Activated effector memory CD4-positive, alpha-beta T cell treated with anti-CD3 and anti-CD28 coated beads, Interleukin-2, amount 50 U/mL, for 16 hours (primary cell): ENCODE results near the gene ANXA8.
"Not testable (repeated sequence)": the region's sequence is repeated elsewhere in the genome, so short reads cannot be mapped to it uniquely, and the experiment has no call there.

Experiments
- DNase-seq: peaks from one replicate; pipeline ENCODE4 v3.0.0-alpha.2; 2020

The ANXA8 gene, protein sequence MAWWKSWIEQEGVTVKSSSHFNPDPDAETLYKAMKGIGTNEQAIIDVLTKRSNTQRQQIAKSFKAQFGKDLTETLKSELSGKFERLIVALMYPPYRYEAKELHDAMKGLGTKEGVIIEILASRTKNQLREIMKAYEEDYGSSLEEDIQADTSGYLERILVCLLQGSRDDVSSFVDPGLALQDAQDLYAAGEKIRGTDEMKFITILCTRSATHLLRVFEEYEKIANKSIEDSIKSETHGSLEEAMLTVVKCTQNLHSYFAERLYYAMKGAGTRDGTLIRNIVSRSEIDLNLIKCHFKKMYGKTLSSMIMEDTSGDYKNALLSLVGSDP

DNA sequence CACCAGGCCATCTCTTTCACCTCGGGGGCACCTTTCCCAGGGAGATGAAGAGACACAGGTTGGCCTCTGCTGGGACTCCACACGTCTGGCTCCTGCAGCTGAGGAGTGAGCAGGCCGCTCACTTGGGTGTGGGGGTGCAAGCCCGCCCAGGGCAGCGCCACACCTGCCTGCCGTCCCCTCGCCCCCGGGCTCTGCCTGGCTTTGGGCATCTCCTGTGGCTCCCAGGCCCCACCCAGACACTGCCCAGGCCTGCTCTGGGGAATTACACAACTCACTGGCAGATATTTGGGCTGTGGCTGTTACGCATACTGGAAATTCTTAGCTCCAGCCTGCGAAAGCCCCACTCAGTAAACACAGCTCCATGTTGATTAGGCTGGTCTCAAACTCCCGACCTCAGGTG, at the start of gene ANXA8:
Gene ANXA8 (minus strand): TSS at position 193 of the 400 bp plus-strand sequence. CDS start 182 bp downstream, at position 11.
- not testable (repeated sequence) for DNase-seq

DNA sequence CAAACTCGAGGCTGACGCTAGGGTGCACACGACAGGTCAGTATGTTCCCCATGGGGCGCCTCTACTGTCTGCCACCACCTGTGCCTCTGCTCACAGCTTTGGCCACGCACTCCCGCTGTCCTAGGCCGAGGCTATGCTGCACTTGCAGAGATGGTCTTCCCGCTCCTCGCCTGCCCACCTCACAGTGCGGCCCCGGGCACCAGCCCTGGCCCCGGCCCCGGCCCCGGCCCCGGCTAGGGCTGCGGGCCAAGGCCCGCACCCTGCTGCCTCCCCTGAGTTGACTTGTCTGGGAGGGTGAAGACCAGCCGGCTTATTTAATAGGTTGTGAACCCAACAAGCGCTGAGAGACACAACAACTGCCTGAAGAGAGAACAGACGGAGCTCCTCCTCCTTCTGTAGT, 39.6 kb upstream of the ANXA8 start, which contains the start of gene AGAP9:
Gene AGAP9 (minus strand): TSS at position 164 of the 400 bp plus-strand sequence. CDS start 112 bp downstream, at position 52.
- DNase-seq = not testable (repeated sequence)

DNA sequence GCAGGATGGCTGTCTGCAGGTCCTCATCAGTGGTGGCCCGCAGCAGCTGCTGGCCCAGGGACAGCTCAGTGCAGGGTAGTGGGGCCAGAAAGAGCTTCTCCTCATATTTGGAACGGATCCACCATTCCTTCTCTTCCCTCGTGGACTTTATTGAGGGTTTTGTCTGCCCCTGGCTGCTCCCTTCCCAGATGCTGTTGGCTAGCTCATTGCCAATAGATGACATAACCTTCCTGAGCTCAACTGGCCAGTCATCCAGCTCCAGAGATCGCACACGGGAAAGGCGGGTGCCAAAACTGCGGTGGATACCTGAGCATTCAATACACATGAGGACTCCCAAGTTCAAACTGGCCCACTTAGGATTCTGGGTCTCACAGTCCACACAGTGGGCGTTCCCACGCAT, 18.4 kb upstream of the ANXA8 start:
- not testable (repeated sequence) for DNase-seq

DNA sequence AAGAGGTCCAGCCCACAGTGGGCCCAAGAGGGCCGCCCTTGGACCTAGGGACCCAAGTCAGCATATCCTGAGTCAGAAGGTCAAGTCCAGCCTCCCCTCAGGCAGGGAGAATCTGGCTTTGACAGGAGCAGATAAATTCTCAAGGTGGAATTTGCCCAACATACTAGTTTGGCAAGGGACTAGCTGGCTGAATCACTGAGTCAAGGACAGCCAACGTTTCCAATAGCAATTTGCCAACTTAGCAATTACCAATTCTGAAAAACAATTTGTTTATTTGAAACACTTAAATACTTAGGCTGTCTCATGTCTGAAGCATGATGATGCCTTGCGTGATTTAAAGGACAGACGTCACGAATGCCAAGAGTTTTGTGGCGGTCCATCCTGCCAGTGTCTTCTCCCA, 10.3 kb upstream of the ANXA8 start:
- not testable (repeated sequence) for DNase-seq

DNA sequence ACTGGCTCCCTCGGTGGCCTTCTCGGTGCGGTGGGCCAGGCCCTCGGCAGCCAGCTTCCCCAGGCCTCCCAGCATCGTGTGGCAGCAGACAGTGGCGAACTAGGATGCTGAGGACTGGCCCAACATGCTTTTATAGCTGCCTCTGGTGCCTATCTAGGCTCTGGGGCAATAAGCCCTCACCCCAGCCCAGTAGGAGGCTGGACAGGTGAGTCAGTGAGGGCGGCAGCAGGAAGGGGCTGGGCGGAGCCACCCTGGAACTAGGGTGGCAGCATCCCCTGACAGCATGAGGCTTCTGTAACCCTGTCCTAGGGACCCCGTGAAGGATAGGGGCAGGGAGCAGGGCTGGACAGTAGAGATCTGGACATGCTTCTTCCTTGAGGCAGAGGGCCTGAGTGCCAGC, 7.7 kb upstream of the ANXA8 start, which contains the start of gene FAM25G:
Gene FAM25G (minus strand): TSS at position 101 of the 400 bp plus-strand sequence. CDS start 26 bp downstream, at position 75.
- not testable (repeated sequence) for DNase-seq

DNA sequence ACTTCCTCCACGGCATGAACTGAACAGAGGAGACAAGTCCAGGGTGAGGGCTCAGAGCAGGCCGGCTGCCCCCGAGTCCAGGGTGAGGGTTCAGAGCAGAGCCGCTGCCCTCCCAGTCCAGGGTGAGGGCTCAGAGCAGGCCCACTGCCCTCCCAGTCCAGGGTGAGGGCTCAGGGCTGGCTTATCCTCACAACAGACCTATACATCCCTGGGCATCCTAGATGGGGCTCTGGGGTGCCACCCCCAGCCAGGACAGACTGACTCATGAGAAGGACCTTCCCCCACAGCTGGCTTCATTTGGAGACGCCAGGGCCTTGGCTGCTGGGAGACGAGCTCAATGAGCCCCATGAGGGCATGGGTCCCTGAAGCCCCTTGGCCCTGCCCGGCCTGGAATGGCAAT, 5.7 kb upstream of the ANXA8 start:
- DNase-seq = not testable (repeated sequence)

DNA sequence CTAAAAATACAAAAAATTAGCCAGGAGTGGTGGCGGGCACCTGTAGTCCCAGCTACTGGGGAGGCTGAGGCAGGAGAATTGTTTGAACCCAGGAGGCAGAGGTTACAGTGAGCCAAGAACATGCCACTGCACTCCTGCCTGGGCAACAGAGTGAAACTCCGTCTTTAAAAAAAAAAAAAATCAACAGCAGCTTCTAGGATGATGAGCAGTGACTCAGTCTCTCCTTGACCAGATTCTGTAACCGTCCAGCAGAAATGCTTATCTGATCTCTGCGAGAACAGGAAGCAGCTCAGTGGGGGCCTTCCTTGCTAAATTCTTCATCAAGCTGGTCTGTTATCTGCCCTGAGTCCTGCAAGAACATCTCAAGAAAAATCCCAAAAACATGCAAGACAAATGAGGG, 2.0 kb upstream of the ANXA8 start:
- DNase-seq = not testable (repeated sequence)

DNA sequence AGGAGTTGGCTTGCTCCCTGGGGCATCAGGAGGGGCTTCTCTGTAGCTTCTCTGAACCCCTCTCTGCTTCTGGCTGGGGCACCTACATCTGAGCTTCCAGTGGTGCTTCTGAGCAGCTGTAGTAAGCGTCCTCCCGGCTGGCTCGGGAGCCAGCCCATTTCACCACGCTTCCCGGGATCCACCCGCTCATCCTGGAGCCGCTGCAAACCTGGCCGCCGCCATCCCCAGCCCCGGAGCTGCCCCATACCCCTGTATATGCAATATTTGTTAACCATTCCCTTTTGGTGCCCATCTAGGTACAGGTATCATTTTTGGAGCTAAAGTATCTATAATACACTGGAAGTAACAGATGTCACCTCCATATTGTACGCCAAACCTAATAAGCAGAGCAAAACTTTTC, 871 bp upstream of the ANXA8 start:
- DNase-seq = not testable (repeated sequence)

DNA sequence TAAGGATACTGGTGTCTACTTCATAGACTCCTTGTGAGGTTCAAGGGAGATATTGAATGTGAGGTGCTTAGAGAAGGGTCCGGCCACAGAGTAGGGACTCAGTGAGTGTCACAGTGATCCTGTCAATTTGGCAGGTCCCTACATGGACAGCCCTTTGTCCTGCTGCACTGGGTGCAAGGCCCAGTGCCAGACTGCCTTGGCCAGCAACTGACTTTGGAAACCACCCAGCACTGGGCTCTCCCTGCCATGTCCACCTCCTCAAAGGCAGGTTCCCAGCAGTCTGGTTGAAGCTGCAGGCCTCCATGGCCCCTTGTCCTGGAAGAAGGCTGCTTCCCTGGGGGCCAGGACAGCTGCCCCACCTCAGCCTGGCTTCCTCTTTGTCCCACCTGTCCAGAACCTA, 1.5 kb downstream of the ANXA8 start:
- not testable (repeated sequence) for DNase-seq

DNA sequence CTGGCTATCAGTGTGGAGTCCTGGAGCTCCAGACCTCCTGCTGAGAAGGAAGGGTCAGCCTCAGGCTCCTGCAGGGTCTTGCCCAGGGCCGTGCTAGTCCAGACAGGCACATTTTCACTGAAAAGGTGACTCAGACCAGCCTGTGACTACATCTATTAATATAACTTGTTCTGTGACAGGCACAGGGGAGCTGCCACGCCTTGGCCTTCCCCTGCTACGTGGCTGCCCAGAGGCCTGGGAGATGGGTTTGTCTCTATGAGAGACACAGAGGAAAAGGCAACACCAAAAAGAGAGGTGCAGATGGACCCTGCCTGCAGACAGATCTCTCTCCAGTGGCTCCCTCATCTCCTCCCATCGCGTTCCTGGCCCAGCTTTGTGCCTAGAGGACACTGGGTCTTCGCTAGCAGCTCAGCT, 2.1 kb downstream of the ANXA8 start:
- not testable (repeated sequence) for DNase-seq

DNA sequence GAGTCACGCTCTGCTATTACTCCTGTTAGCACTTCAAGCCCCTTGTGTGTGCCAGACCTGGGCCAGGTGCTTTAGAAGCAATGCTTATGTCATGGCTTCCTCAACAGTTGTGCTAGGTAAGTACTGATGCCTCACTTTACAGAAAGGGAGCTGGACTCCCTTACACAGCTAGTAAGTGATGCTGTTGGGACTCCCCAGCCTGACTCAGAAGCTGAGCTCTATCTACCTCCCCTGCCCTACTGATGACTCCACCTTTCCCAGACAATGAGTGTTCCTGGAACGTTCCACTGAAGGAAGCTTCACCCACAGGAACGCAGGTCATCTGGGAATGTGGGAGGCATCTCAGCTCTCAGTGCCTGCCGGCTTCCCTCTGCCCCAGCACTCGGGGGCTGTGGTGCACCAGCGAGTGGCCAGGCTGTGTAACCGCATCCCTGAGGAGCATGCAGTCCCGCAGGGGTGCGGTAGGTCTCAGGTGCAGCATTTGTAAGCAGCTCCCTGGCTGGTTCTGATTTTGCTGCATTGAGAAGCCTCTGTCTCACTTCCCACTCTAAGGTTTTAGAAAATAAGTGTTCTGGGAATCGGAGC, 2.6 kb downstream of the ANXA8 start:
- not testable (repeated sequence) for DNase-seq

DNA sequence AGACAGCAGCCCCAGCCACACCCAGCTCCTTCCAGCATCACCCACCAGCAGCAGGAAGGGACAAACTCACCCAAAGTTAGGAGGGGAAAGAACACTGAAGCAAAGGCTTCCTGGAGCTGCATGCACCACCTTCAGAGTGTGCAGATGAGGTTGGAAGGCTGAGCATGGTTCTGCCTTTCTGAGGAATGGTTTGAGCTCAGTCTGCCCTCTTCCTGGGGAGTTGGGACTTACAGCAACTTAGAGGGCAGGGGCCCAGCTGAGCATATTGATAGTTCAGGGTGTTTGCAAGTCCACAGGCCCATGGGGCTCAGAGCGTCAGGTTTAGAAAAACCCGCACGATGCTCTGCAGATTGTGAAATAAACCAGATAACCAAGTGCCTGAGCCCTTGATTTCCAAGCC, 3.8 kb downstream of the ANXA8 start:
- not testable (repeated sequence) for DNase-seq

DNA sequence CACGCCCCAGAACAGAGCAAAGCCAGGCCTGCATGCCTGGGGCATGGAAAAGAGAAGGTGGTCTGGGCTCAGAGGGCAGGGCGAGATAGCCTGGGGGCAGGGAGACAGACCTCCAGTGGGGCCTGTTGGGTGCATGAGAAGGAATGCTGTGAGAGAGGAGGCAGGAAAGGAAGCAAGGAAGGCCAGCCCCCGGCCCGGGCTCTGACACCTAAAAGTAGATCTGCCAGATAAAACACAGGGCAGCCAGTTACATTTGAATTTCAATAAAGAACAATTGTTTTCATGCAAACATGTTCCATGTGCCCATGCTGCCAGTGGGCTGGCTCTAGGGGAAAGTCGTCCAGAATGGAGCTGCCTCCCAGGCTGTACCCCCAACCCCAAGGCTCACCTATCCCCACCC, 5.8 kb downstream of the ANXA8 start:
- not testable (repeated sequence) for DNase-seq

DNA sequence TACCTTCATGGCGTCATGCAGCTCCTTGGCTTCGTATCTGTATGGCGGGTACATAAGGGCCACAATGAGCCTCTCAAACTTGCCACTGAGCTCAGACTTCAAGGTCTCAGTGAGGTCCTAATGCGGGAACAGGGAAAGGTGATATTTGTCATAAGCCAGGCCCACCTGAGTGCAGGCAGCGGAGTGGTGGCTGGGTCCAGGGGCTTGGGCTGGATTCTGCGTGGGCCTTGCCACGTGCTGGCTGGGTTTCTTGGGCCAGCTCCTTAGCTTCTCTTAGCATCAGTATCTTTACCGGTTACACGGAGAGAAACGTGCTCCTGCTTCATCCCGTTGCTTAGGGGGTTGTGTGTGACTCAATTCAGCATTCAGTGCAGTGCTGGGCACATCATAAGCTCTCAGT, 6.8 kb downstream of the ANXA8 start:
- not testable (repeated sequence) for DNase-seq

DNA sequence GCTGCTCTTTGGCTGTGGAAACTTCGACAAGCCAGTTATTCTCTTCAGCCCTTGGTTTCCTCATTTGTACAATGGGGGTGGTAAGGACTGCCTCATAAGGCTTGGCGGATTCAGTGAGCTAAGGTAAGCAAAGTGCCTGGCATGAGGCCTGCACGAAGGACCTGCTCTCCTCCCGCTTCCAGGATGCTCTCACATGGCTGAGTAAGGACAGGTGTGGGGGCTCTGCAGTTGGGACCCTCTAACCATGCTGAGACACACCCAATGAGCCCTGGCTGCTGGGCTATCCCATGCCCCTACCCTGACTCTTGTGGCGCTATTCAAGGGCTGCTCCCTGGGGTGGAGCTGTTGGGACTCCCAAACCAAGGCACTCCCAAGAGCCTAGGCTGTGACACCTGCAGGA, 8.8 kb downstream of the ANXA8 start:
- DNase-seq = peak; percentile 58

DNA sequence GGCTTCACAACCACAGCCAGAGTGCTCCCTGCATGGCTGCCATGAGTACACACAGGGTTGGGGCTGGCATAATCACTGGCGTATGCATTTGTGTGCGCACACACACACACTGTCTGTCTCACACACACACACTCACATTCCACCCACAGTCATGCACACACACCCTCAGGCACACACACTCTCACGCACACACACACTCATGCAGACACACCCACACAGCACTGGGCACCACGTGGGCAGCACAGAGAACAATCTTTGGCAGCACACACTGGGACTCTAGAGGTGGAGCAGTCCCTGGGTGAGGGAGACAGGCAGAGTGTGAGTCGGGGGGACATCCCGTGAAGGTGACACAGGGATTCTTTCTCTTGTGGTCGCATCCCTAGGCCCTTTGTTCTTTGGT, 10.4 kb downstream of the ANXA8 start:
- not testable (repeated sequence) for DNase-seq

DNA sequence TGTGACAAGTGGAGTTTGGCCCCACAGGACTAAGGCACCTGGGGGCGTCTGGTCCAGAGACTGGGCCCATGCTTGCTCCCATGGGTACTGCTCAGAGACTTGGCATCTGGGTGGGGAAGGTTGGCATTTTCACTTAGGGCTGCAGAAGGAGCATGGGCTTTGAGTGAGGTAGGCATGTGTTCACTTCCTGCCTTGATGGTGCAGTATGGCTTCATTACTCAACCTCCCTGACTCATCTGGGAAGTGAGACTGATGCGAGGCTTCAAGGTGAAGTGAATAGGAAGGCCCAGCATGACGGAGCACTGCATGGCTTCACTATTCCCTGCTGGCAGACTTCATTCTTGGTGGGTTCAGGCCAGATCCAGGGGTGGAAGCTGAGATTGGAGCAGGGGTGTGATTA, 11.3 kb downstream of the ANXA8 start:
- DNase-seq = not testable (repeated sequence)

DNA sequence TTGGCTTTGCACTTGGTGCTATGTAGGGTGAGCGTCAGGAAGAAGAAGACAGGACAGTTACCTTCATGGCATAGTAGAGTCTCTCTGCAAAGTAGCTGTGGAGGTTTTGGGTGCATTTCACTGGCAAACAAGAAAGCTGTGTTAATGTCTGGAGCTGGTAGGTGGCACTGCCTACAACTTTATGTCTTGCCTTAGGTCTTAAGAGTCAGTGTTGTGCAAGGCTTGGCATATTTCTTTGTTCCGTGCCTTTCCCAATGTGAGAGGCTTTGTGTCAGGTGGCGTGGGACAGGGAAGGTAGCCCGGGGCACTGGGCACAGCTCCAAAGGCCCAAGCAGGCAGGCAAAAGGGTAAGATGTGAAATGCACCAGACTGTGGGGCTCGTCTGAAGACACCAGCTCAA, 11.8 kb downstream of the ANXA8 start:
- DNase-seq = not testable (repeated sequence)

DNA sequence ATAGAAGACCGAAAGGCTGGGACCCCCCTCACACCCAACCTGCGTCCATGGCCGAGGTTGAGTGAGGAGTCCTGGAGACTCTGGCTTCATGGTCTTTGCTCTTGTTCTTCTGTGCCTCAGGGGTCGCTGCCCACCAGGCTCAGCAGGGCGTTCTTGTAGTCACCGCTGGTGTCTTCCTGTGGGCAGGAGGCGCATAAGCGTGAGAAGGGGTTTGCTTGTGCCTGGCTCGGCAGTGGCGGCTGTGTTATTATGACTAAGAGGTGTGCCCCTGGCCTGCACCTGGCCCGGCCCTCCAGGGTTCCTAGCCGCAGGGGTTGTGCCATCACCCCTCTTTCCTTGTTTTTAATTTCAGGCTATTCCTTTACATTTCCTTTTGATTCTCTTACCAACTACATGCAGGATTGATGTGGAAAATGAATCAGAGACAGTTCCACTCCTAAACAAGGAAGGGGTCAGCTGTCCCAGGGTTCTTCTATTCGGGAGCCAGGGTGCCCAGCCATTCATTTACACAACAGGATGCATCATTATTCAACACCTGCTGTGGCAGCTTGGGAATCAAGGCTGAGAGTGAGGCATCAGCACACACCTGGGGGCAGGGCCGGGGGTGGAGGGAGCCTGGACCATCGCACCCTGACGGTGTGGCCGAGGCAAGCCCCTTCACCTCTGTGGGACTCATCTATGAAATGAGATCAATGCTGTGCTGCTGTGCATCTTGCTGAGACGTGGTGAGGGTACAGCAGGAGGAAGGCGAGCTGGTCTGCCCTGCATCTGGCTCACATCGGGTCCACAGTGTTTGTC, 15.0 kb downstream of the ANXA8 start:
- not testable (repeated sequence) for DNase-seq

DNA sequence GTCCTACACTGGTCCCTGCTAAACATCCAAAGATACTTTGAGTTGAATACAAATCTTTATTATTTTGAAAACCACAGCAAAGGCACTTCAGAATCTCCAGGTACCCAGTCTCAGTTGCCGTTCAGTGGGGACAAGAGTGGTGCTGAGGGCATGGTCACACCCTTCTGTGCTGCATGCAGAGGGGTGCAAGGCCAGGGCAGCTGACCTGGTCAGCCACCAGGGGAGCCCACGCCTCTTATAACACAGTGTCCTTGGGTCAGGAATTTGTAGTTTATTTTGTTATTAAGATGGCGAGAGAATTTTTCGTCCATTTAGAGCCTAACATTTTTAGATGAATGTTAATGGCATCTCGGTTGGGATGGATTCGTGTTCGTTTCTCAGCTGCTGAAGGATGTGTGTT, 16.0 kb downstream of the ANXA8 start:
- DNase-seq = not testable (repeated sequence)

DNA sequence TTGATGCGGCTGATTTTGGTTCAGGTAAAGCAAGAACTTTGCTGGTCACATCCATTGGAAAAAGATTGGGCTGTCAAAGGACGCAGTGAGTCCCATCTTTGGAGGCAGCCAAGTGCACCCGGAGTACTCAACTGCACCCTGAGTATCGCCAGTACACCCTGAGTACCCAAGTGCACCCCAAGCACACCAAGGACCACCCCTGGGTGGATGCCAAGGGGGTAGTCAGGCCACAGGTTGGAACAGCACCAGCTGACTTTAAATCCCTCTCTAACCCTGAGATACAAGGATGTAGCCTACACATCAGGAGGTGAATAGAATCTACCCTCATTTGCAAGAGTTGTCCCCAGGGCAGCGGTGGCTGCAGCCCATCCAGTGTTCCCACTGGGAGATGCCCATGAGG, 16.5 kb downstream of the ANXA8 start:
- not testable (repeated sequence) for DNase-seq

DNA sequence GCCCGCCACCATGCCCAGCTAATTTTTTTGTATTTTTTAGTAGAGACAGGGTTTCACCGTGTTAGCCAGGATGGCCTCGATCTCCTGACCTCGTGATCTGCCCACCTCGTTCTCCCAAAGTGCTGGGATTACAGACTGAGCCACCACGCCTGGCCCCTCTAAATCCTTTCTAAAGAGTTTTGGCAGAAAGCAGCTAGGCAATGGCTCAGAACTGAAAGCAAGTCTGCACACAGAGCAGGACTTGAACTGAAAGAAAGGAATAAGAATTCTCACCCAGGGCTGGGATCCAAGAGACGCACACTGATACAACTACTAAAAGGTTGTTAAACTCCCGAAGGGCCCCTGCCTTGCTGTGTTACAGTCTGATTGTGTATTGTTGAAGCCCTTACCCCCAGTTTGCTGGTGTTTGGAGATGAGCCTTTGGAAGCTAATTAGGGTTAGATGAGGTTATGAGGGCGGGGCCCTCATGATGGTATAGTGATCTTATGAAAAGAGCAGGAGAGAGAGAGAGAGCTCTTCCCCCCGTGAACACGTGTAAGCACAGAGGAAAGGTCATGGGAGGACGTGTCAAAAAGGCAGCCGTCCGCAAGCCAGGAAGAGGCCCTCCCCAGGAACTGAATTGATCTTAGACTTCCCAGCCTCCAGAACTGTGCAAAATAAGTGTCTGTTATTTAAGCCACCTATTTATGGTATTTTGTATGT, 18.5 kb downstream of the ANXA8 start:
- DNase-seq = not testable (repeated sequence)
